Adrenal gland (tissue), 5 donors: ENCODE data around the gene SATB1.

Experiments used
- POLR2A ChIP-seq, 2 donors: fragments of 450-650 bp; IDR thresholded peaks; one replicate each; pipeline ENCODE4 v1.6.1; 2017; ENCODE audit warnings: antibody characterized with exemption in 2 of 2, mild to moderate bottlenecking in 2 of 2, moderate library complexity in 1 of 2
- TF ChIP-seq, protein P1 (sequence below), 6 experiments: fragments of 450-650 bp in 4 of 6; fragments of 200-600 bp in 2 of 6; sonication (generic) in 1 of 6; IDR thresholded peaks; 1 replicate in 5 of 6; 2 replicates in 1 of 6; pipeline versions ENCODE4 v1.5.1 to v1.8.0; 2016 to 2021; ENCODE audit warnings: antibody characterized with exemption in 6 of 6, mild to moderate bottlenecking in 2 of 6, moderate library complexity in 1 of 6
- donor health status: DM: no; HTN: no; CAD: no.

DNA sequence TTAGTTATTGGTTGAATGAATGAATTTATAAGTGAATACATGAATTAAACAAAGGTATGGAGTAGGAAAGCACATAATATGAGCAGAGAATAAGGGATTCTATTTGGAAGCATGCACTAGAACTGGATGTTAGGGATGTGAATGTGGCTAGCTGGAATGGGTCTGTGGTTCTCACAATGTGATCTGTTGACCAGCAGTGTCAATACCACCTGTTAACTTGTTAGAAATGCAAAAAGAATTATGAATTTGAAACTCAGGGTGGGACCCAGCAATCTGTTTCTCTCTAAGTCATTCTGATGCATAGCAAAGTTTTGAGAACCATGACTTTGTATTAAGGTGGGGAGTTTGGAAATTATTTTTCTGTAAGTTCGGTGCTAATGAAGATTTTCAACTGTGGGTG is 41.0 kb upstream of the SATB1 start:
- TF ChIP-seq, protein P1, sequence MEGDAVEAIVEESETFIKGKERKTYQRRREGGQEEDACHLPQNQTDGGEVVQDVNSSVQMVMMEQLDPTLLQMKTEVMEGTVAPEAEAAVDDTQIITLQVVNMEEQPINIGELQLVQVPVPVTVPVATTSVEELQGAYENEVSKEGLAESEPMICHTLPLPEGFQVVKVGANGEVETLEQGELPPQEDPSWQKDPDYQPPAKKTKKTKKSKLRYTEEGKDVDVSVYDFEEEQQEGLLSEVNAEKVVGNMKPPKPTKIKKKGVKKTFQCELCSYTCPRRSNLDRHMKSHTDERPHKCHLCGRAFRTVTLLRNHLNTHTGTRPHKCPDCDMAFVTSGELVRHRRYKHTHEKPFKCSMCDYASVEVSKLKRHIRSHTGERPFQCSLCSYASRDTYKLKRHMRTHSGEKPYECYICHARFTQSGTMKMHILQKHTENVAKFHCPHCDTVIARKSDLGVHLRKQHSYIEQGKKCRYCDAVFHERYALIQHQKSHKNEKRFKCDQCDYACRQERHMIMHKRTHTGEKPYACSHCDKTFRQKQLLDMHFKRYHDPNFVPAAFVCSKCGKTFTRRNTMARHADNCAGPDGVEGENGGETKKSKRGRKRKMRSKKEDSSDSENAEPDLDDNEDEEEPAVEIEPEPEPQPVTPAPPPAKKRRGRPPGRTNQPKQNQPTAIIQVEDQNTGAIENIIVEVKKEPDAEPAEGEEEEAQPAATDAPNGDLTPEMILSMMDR (IDR thresholded peaks at IDR 0.05), result no peak
- no peak for TF ChIP-seq POLR2A (IDR thresholded peaks at IDR 0.05)
